GM19455 (cell line): ENCODE measurements around the gene ZFP36L2.

Experiments used
- ATAC-seq: cut with Tn5 transposase; IDR thresholded peaks from one replicate; pipeline ENCODE4 v1.9.1; 2021; ENCODE audit not compliant: unreplicated experiment

ZFP36L2 gene

GRCh38 chr2:43248621-43249020 is 22.2 kb upstream of the ZFP36L2 start:
- ATAC-seq, result no peak

- no peak for ATAC-seq
Measured at GRCh38 chr2:43246641-43247040, 20.2 kb upstream of the ZFP36L2 start.

GRCh38 chr2:43241558-43241957 is 15.2 kb upstream of the ZFP36L2 start:
- no peak for ATAC-seq

GRCh38 chr2:43240766-43241150 is 14.4 kb upstream of the ZFP36L2 start:
- ATAC-seq, result no peak

GRCh38 chr2:43239981-43240765 is 13.8 kb upstream of the ZFP36L2 start:
- ATAC-seq, result no peak

- no peak for ATAC-seq
Measured at GRCh38 chr2:43238813-43239212, 12.4 kb upstream of the ZFP36L2 start.

- ATAC-seq, result no peak
Measured at GRCh38 chr2:43238176-43238575, 11.8 kb upstream of the ZFP36L2 start.

- ATAC-seq, result no peak
Measured at GRCh38 chr2:43233218-43234212, 7.1 kb upstream of the ZFP36L2 start.

- no peak for ATAC-seq
Measured at GRCh38 chr2:43230951-43231827, 4.8 kb upstream of the ZFP36L2 start.

GRCh38 chr2:43230351-43230885 is 4.0 kb upstream of the ZFP36L2 start:
- ATAC-seq, result no peak

- no peak for ATAC-seq
Measured at GRCh38 chr2:43228756-43229659, 2.6 kb upstream of the ZFP36L2 start.

- no peak for ATAC-seq
Measured at GRCh38 chr2:43228321-43228751, 1.9 kb upstream of the ZFP36L2 start.

- no peak for ATAC-seq
Measured at GRCh38 chr2:43227830-43228281, 1.4 kb upstream of the ZFP36L2 start.

GRCh38 chr2:43226955-43227829 is 786 bp upstream of the ZFP36L2 start:
- peak; percentile 31 for ATAC-seq

GRCh38 chr2:43225788-43226557 is 433 bp downstream of the ZFP36L2 start:
- ATAC-seq, result peak; percentile 29

GRCh38 chr2:43225093-43225787 is 1.2 kb downstream of the ZFP36L2 start:
- ATAC-seq, result no peak

- no peak for ATAC-seq
Measured at GRCh38 chr2:43224571-43225092, 1.8 kb downstream of the ZFP36L2 start.
